Measurements from ENCODE around the gene DYNC1I1.

- TF ChIP-seq CTCF (IDR thresholded peaks at IDR 0.05) = peak; percentile 98
- TF ChIP-seq EZH2phosphoT487 (IDR thresholded peaks at IDR 0.05) = no peak
- TF ChIP-seq EZH2 (IDR thresholded peaks at IDR 0.05) = no peak
Observed at GRCh38 chr7:95916573-95917297, 144.4 kb downstream of the DYNC1I1 start.
